SU-DHL-6 (cell line): ENCODE data around the gene HOXD10.

ENCODE experiments used
- EZH2phosphoT487 ChIP-seq: fragments of 200-600 bp; sonication (generic), shearing (Covaris generic); conservative IDR thresholded peaks from 2 replicates; pipeline ENCODE4 v1.6.1; 2018; ENCODE audit warnings: mild to moderate bottlenecking, antibody characterized with exemption, low read length, moderate library complexity, mixed read lengths
- TF ChIP-seq, protein P1 (sequence below): fragments of 200-600 bp; sonication (generic); IDR thresholded peaks from one replicate; pipeline ENCODE4 v1.5.1; 2017; ENCODE audit warnings: antibody characterized with exemption, mild to moderate bottlenecking, low read length, moderate library complexity; ENCODE audit not compliant: insufficient read depth, poor library complexity, severe bottlenecking

DNA sequence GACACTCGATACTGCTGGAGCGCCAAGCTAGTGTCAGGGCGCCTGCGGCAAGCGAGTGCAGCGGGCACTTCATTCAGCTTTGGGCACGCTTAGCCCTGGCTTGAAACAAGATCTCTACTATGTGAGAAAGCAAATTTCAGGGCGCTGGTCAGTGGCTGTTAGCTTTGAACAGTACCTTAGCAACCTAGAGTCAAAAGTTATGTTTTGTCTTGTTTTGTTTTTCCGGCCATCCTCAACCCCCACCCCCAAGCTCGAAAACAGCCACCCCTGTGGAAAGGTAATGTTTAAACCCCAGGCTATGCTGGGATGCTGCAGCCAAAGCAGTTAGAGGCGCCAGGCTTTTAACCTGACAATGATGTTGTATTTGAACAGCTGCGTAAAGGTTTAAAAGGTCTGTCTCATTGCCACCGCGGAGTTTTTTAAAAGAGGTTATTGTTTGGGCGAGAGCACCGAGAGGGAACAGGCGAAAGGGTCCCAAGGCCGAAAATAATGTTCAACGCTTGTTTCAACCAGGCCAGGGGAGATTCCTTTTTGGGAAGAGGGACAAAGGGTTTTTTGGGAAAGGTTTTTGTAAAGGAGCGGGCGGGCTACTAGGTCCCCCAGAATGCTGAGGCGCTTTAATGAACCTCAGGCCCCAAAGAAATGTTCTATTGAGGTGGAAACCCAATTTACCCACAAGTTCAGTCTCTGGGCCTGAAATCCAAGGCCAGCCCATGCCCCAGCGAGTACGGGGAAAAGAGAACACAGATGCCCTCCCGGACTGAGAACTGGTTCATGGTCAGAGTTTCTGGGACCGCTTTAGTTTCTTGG, 2.3 kb upstream of the HOXD10 start:
- TF ChIP-seq, protein P1, sequence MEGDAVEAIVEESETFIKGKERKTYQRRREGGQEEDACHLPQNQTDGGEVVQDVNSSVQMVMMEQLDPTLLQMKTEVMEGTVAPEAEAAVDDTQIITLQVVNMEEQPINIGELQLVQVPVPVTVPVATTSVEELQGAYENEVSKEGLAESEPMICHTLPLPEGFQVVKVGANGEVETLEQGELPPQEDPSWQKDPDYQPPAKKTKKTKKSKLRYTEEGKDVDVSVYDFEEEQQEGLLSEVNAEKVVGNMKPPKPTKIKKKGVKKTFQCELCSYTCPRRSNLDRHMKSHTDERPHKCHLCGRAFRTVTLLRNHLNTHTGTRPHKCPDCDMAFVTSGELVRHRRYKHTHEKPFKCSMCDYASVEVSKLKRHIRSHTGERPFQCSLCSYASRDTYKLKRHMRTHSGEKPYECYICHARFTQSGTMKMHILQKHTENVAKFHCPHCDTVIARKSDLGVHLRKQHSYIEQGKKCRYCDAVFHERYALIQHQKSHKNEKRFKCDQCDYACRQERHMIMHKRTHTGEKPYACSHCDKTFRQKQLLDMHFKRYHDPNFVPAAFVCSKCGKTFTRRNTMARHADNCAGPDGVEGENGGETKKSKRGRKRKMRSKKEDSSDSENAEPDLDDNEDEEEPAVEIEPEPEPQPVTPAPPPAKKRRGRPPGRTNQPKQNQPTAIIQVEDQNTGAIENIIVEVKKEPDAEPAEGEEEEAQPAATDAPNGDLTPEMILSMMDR, result no peak
- no peak for TF ChIP-seq EZH2phosphoT487
